Esophagus mucosa (tissue), 1 donor: ENCODE measurements around the gene FBXO7. TPM values are rescaled to one million over a fixed set of nuclear protein-coding genes. Genes with fewer than 3 reads are reported as not detected.

ENCODE experiments used
- ATAC-seq: fragments of 200-7000 bp; cut with Tn5 transposase; one replicate; pipeline ENCODE4 v1.9.1; 2020
- total RNA-seq: library from RNA; stranded (reverse); gene quantifications from one replicate; pipeline ENCODE4 v1.2.4, GENCODE V29; 2023
- donor health status: DM: yes; HTN: yes; CAD: no.

The FBXO7 gene
- total RNA-seq, 1 donor from 2014 or later: 41.6 TPM

- ATAC-seq: no peak
Observed at GRCh38 chr22:32490279-32490678, 15.7 kb downstream of the FBXO7 start.

- ATAC-seq: no peak
Observed at GRCh38 chr22:32492111-32492510, 17.5 kb downstream of the FBXO7 start.

GRCh38 chr22:32493551-32493950 lies 18.9 kb downstream of the FBXO7 start:
- ATAC-seq: no peak

- no peak for ATAC-seq
Observed at GRCh38 chr22:32494971-32495370, 20.4 kb downstream of the FBXO7 start.

- ATAC-seq: no peak
Observed at GRCh38 chr22:32499666-32500065, 25.1 kb downstream of the FBXO7 start.

- ATAC-seq: peak; percentile 36
Observed at GRCh38 chr22:32501836-32502752, 27.5 kb downstream of the FBXO7 start.

GRCh38 chr22:32509045-32509444 lies 34.4 kb downstream of the FBXO7 start:
- no peak for ATAC-seq

- peak; percentile 31 for ATAC-seq
Observed at GRCh38 chr22:32511274-32511673, 36.7 kb downstream of the FBXO7 start.

GRCh38 chr22:32511776-32512175 lies 37.2 kb downstream of the FBXO7 start:
- no peak for ATAC-seq

- ATAC-seq: no peak
Observed at GRCh38 chr22:32512267-32512982, 37.8 kb downstream of the FBXO7 start.

GRCh38 chr22:32515084-32515483 lies 40.5 kb downstream of the FBXO7 start:
- ATAC-seq: no peak

GRCh38 chr22:32517488-32517887 lies 42.9 kb downstream of the FBXO7 start:
- no peak for ATAC-seq

- ATAC-seq: no peak
Observed at GRCh38 chr22:32517921-32518320, 43.3 kb downstream of the FBXO7 start.

- ATAC-seq: no peak
Observed at GRCh38 chr22:32518381-32518780, 43.8 kb downstream of the FBXO7 start.

- ATAC-seq: no peak
Observed at GRCh38 chr22:32518848-32519247, 44.2 kb downstream of the FBXO7 start.

- ATAC-seq: no peak
Observed at GRCh38 chr22:32520612-32521011, 46.0 kb downstream of the FBXO7 start.

GRCh38 chr22:32522237-32522636 lies 47.6 kb downstream of the FBXO7 start:
- no peak for ATAC-seq

GRCh38 chr22:32527756-32528155 lies 53.1 kb downstream of the FBXO7 start:
- no peak for ATAC-seq

- no peak for ATAC-seq
Observed at GRCh38 chr22:32528316-32528715, 53.7 kb downstream of the FBXO7 start.

- peak; percentile 82 for ATAC-seq
Observed at GRCh38 chr22:32528984-32529982, 54.7 kb downstream of the FBXO7 start.

- no peak for ATAC-seq
Observed at GRCh38 chr22:32531228-32531627, 56.6 kb downstream of the FBXO7 start.
